HG03442 (cell line): ENCODE measurements around the gene NTN1.

Source experiments
- ATAC-seq: cut with Tn5 transposase; IDR thresholded peaks from one replicate; pipeline ENCODE4 v1.9.1; 2021; ENCODE audit warnings: mild to moderate bottlenecking, moderate library complexity; ENCODE audit not compliant: unreplicated experiment

Gene NTN1

DNA sequence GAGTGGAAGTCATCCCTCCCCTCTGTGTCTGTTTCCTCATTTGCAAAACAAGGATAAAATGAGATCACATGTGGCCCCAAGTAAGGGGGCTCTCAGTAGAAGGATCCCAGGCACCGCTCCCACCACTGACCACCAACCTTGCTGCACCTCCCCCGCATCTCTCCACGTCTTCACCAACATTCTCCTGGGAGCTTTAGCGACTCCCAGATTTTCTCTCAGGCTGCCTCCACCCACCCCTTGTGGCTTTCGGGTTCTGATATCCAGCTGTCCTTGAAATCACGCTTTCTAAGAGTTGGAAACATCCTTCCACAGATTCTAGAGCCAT, 16.4 kb upstream of the NTN1 start:
- no peak for ATAC-seq

DNA sequence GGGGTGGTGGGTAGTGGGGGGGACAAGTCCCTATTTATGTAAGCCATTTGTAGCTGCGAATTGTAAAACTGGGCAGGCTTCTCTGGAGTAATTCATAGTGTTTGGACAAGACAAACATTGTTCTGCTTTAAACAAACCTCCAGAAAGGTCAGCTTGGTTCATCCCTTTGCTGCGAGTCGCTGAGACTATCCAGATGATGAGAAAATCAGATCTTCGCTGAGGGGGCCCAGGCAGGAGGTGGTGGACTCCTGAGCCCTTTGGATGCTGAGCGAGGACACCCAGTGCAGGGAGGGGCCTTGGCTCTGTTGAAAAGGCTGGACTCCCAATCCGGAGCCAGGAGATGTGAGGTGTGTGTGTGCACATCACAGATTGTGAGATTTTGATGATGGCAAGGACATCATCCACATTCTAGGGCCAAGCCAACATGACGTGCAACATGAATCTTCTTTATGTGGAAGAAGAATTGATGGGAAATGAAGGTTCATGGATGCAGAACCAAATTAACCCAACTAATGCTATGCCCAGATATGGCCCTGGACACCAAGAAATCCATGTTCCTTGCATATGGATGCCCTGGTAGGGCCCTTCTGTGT, 15.0 kb upstream of the NTN1 start:
- no peak for ATAC-seq

DNA sequence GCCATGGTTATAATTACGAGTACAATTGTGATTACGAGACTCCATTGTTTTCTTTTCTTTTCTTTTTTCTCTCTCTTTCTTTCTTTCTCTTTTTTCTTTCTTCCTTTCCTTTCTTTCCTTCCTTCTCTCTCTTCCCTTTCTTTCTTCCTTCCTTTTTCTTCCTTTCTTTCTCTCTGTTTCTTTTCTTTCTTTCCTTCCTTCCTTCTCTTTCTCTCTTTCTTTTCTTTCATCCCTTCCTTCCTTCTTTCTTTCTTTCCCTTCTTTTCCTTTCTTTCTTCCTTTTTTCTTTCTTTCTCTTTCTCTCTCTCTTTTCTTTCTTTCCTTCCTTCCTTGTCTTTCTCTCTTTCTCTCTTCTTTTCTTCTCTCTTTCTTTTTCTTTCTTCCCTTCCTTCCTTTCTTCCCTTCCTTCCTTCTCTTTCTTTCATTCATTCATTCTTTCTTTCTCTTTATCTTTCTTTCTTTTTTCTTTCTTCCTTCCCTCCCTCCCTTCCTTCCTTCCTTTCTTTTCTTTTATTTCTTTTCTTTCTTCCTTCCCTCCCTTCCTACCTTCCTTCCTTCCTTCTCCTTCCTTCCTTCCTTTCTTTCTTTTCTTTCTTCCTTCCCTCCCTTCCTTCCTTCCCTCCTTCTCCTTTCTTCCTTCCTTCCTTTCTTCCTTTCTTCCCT, 14.1 kb upstream of the NTN1 start:
- no peak for ATAC-seq

DNA sequence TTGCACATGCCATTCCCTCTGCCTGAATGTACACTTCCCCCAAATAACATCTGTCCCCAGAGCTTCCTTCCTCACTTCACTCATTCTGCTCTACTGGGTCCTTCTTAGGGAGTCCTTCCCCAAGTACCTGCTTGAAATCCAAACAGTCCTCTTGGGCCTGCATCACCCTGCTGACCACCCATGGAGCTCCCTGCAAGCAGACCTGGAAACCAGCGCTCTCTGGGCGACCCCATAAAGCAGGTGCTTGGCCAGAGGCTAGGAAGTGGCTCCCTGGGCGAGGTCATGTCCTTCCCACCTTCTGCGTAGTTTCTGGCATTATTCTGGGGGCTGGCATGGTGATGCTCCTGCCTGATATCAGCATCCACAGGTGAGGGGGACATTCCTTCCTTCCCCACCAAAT, 12.2 kb upstream of the NTN1 start:
- no peak for ATAC-seq

DNA sequence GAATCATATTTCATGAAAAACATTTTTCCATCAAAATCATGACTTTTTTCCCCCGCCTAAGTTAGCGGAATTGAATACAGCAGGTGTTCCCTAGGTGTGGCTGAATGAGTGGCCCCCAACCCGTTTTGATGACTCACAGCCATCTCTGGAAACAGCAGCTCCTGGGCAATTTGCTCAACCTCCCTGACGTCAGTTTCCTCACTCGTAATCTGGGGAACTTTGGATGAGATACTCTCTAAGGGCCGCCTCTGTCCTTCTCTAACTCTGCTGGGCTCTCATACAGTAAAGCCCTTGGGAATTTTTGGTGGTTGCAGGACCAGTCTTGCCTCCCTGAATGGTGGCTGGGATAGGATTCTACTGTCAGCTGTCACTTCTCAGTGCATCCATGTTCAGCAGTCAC, 11.6 kb upstream of the NTN1 start:
- ATAC-seq: no peak

DNA sequence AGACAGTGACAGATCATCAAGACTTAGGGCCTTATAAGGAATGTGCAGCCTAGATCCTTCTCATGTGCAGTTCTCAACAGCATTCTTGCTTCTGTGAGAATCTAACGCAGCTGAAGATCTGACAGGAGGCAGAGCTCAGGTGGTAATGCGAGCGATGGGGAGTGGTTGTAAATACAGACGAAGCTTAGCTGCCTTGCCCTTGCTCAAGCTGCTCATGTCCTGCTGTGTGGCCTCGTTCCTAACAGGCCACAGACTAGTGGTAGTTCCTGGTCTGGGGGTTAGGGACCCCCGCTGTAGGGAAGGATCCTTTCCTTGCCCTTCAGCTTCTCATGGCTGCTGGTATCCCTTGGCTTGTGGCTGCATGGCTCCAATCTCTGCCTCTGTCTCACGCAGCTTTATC, 10.3 kb upstream of the NTN1 start:
- no peak for ATAC-seq

DNA sequence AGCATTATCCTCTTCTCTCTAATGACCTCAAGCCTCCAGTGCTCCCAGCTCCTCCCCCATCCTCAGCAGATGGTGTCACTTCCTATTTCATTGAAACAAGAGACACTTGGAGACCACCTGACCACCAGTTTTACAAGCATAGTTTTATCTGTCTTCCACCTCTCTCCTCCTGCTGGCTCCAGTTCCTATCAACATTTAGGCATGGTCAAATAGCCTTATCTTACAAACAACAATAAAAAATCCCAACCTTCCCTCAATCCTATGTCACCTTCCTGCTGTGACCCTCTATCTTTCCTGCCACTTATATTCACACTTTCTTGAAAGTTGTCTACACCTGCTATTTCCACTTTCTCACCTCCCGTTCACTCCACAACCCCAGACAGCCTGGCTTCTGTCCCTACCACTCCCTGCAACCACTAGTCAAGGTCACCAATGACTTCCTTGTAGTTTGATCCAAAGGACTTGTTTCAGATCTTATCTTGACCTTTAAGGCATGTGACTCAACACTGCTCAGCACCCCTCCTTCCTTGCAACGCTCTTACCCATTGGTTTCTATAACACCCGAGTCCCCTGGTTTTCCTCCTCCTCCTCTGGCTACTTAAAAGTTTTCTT, 4.3 kb upstream of the NTN1 start:
- ATAC-seq: no peak

- no peak for ATAC-seq
Measured at GRCh38 chr17:9018726-9019125, 2.6 kb upstream of the NTN1 start.

GRCh38 chr17:9020096-9020823, 1.1 kb upstream of the NTN1 start:
- no peak for ATAC-seq

- ATAC-seq: peak; percentile 10
Measured at GRCh38 chr17:9020824-9021157, 519 bp upstream of the NTN1 start.

- no peak for ATAC-seq
Measured at GRCh38 chr17:9021992-9022572, 772 bp downstream of the NTN1 start.

DNA sequence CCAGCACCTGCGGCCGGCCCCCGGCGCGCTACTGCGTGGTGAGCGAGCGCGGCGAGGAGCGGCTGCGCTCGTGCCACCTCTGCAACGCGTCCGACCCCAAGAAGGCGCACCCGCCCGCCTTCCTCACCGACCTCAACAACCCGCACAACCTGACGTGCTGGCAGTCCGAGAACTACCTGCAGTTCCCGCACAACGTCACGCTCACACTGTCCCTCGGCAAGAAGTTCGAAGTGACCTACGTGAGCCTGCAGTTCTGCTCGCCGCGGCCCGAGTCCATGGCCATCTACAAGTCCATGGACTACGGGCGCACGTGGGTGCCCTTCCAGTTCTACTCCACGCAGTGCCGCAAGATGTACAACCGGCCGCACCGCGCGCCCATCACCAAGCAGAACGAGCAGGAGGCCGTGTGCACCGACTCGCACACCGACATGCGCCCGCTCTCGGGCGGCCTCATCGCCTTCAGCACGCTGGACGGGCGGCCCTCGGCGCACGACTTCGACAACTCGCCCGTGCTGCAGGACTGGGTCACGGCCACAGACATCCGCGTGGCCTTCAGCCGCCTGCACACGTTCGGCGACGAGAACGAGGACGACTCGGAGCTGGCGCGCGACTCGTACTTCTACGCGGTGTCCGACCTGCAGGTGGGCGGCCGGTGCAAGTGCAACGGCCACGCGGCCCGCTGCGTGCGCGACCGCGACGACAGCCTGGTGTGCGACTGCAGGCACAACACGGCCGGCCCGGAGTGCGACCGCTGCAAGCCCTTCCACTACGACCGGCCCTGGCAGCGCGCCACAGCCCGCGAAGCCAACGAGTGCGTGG, 1.5 kb downstream of the NTN1 start:
- no peak for ATAC-seq

GRCh38 chr17:9023392-9024218, 2.3 kb downstream of the NTN1 start:
- ATAC-seq: no peak

DNA sequence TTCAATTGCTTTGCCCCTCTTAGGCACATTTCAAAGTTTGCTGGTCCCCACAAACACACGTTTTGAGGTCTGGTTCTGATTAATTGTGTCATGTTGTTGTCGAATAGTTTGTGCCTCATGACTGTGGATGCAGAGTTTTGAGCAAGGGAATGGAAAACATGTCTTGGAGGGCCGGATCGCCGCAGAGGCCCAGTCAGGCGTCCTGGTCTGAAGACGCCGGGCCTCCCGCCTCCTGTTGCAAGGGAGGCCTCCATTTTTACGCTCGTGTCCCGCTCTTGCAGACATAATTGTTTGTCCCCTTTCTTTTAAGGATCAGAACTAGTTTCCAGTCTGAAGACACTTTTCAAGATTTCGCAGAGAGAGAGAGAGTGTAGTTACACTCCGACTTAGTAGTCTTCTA, 3.2 kb downstream of the NTN1 start:
- ATAC-seq: no peak

- no peak for ATAC-seq
Measured at GRCh38 chr17:9026741-9027140, 5.4 kb downstream of the NTN1 start.

- no peak for ATAC-seq
Measured at GRCh38 chr17:9028202-9028987, 7.1 kb downstream of the NTN1 start.

DNA sequence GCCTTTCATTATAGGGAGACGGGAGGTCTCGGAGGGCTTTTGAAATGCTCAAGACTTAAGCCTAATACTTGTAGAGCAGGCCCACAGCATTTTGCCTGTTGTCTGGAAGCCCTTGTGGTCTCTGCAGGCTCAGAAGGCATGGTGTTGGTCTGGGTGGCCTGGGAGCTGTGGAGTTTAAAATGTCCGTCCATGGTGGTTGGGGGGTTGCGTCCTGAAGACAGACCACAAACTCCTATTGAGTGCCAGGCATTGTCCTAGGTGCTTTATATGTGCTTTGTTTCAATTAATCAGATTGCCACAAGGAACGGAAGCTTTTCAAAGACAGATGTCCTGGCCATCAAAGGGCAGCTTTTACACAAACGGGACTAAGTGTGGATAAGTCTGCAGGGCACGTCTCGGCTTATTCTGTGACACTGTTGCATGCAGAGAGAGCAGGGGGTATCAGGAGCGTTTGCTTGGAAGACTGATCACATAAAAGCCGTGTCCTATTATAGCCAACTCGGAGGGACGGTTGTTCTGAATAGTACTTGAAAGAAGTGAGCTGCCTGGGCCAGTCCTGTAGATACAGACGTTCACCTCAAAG, 7.8 kb downstream of the NTN1 start:
- ATAC-seq: no peak

GRCh38 chr17:9032151-9032550, 10.8 kb downstream of the NTN1 start:
- no peak for ATAC-seq

DNA sequence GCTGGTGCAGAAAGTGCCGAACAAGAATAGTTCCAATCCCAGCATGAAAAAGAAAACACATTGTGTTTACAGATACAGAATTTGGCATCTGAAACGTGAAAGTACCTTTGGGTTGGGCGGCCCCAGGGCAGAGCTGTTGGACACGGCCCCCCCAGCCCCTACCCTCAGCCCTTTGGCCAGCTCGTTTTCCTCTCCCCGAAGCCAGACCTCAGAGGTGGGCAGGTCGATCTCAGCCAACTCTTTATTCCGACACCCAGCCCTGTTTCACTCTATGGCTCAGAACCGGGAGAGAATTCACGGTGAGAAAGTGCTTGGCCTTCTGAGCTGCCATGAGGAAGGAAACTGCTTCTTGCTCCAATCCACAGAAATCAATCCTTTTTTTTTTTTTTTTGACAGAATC, 11.3 kb downstream of the NTN1 start:
- ATAC-seq: no peak
